Loucy (cell line): ENCODE results near the gene TTLL13.

Source experiments
- H2AFZ ChIP-seq: fragments of 200-600 bp; sonication (generic); 2 replicates; pipeline ENCODE4 v1.6.0; 2016; ENCODE audit warnings: antibody characterized with exemption, mild to moderate bottlenecking, low read length, moderate library complexity
- H3F3A ChIP-seq: fragments of 200-600 bp; 2 replicates; pipeline ENCODE4 v1.6.0; 2016; ENCODE audit warnings: antibody characterized with exemption, low read depth, mild to moderate bottlenecking
- H3K27me3 ChIP-seq: fragments of 200-600 bp; sonication (generic); 2 replicates; pipeline ENCODE4 v1.6.1; 2014; ENCODE audit warnings: low read length, mild to moderate bottlenecking; ENCODE audit not compliant: insufficient read depth, poor library complexity, severe bottlenecking
- H3K36me3 ChIP-seq: fragments of 200-600 bp; sonication (generic); 2 replicates; pipeline ENCODE4 v1.6.1; 2016; ENCODE audit warnings: low read length; ENCODE audit not compliant: insufficient read depth
- H3K4me1 ChIP-seq: fragments of 200-600 bp; sonication (generic); 2 replicates; pipeline ENCODE4 v1.5.1; 2014; ENCODE audit warnings: low read length, mild to moderate bottlenecking; ENCODE audit not compliant: insufficient read depth, poor library complexity, severe bottlenecking
- H3K4me2 ChIP-seq: fragments of 200-600 bp; sonication (generic); 2 replicates; pipeline ENCODE4 v1.6.0; 2014; ENCODE audit warnings: antibody characterized with exemption, low read length, low read depth, mild to moderate bottlenecking; ENCODE audit not compliant: poor library complexity, severe bottlenecking
- H3K4me3 ChIP-seq: fragments of 200-600 bp; sonication (generic); 2 replicates; pipeline ENCODE4 v1.5.1; 2014; ENCODE audit warnings: low read length, mild to moderate bottlenecking, mixed read lengths; ENCODE audit not compliant: poor library complexity, severe bottlenecking
- H3K79me2 ChIP-seq: fragments of 200-600 bp; sonication (generic); 2 replicates; pipeline ENCODE4 v1.6.1; 2014; ENCODE audit warnings: low read length; ENCODE audit not compliant: insufficient read depth
- H3K9ac ChIP-seq: fragments of 200-600 bp; sonication (generic); 2 replicates; pipeline ENCODE4 v1.6.0; 2014; ENCODE audit warnings: mild to moderate bottlenecking, low read depth, low read length, moderate library complexity; ENCODE audit not compliant: poor library complexity, severe bottlenecking
- H3K9me2 ChIP-seq: fragments of 200-600 bp; sonication (generic); replicated peaks from 2 replicates; pipeline ENCODE4 v1.6.1; 2016; ENCODE audit warnings: low read depth, low read length, mixed read lengths
- H3K9me3 ChIP-seq: fragments of 200-600 bp; sonication (generic); 2 replicates; pipeline ENCODE4 v1.6.1; 2014; ENCODE audit warnings: mild to moderate bottlenecking, antibody characterized with exemption, low read length, low read depth; ENCODE audit not compliant: insufficient read depth
- H4K20me1 ChIP-seq: fragments of 200-600 bp; sonication (generic); 2 replicates; pipeline ENCODE4 v1.6.0; 2014; ENCODE audit warnings: antibody characterized with exemption, low read length, mild to moderate bottlenecking; ENCODE audit not compliant: insufficient read depth, poor library complexity, severe bottlenecking
- CTCF ChIP-seq: fragments of 200-600 bp; sonication (generic); conservative IDR thresholded peaks from 2 replicates; pipeline ENCODE4 v1.5.1; 2014; ENCODE audit warnings: mild to moderate bottlenecking, antibody characterized with exemption, low read length
- EZH2phosphoT487 ChIP-seq: fragments of 200-600 bp; IDR thresholded peaks from 2 replicates; pipeline ENCODE4 v1.6.1; 2018; ENCODE audit warnings: antibody characterized with exemption, mild to moderate bottlenecking, moderate library complexity, borderline replicate concordance

The TTLL13 gene

GRCh38 chr15:90211440-90212143, 37.8 kb upstream of the TTLL13 start:
- no peak overlapping the region for H3K4me3 ChIP-seq
- H3K27me3 ChIP-seq, result no peaks in the 10 kb centered on the region
- no peak overlapping the region for H2AFZ ChIP-seq
- peaks cover 9% of the 10 kb centered on the region for H3K4me1 ChIP-seq
- peaks cover 3% of the 10 kb centered on the region for H4K20me1 ChIP-seq
- H3K4me2 ChIP-seq, result no peak overlapping the region
- TF ChIP-seq EZH2phosphoT487, result no peak
- TF ChIP-seq CTCF, result no peak
- no peaks in the 10 kb centered on the region for H3K9me3 ChIP-seq
- H3F3A ChIP-seq, result no peaks in the 10 kb centered on the region
- no peaks in the 10 kb centered on the region for H3K9me2 ChIP-seq
- no peaks in the 10 kb centered on the region for H3K36me3 ChIP-seq
- H3K79me2 ChIP-seq, result peaks cover 34% of the 10 kb centered on the region; the same call in 1 of the 2 replicates
- no peak overlapping the region for H3K9ac ChIP-seq

DNA sequence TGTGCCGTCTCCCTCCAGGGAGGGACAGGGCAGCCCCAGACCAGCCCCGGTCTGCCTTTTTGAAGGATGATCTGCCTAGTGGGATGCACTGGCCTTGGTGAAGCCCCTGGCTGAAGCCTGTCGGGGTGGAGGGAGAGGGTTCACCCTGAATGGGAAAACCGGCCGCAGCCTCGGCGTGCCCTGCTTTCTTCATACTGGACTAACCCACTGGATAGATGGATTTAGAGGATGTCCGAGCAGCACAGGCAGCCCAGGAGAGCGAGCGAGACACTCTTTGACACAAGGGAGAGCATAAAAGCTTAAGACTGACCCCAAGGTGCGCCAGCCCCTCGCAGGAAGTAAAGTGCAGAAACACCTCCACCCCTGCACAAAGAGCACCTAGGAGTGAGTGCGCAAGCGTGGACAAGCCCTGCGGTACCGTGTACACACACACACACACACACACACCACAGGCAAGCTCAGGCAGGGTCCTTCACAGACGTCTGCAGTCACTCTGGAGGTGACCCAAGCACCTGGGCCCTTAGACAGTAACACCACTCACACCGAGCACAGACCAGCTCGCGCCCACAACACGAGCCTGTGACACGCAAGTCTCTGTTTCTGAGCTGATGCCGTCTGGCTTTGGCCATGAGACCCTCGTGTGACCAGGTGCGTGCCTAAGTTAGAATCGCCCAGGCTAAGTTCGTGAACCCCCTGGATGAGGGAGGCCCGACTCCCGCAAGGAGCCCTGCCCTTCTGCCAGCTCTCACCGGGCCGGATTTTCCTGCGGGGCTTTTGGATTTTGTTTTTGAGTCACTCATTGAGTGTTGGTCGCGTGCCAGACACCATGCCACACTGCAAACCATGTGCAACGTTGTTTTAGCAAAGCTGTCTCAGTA, 36.9 kb upstream of the TTLL13 start:
- Histone ChIP-seq H3K9me3 (no peaks in the 10 kb centered on the region), H3K4me3 (no peak overlapping the region), H2AFZ (no peak overlapping the region), H3K36me3 (no peaks in the 10 kb centered on the region; the same call in 1 of the 2 replicates), H3K9ac (no peak overlapping the region), H3K27me3 (no peaks in the 10 kb centered on the region), H3K4me1 (peaks cover 9% of the 10 kb centered on the region), H3K4me2 (no peak overlapping the region), H3K79me2 (peaks cover 27% of the 10 kb centered on the region; the same call in 1 of the 2 replicates), H4K20me1 (no peaks in the 10 kb centered on the region), H3F3A (no peaks in the 10 kb centered on the region), H3K9me2 (no peaks in the 10 kb centered on the region)
- TF ChIP-seq CTCF (no peak), EZH2phosphoT487 (no peak)

DNA sequence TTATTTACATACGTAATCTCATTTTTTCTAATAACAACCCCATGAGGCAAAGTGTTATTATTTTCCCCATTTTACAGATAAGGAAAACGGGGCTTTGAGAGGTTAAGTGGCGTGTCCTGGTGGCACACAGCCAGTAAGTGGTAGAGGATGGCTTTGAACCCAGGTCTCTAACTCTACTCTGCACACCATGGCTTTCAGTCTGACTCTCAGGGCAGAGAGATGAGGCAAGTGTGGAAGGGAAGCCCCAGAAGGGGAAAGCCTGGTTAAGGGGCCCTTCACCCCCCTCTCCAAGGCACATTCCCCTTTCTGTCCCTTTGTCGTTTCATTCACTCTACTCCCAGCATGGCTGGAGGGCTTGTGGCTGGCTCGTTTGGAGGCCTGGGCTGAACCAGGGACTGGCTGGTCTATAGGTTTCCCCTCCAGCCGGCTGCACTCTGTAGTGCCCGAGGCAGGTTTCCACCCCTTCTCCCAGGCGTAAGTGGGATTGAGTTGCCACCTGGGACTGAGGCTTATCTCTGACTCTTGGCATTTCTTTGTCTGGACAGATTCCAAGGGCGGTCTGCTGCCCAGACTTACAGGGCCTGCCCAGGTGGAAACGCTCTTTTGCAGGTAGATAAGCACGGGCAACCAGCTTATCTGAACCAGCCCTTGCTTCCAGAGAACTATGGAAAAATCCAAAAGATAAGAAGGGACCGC, 36.1 kb upstream of the TTLL13 start:
- no peaks in the 10 kb centered on the region for H3F3A ChIP-seq
- no peaks in the 10 kb centered on the region for H3K27me3 ChIP-seq
- H3K9me3 ChIP-seq, result no peaks in the 10 kb centered on the region
- no peaks in the 10 kb centered on the region; the same call in 1 of the 2 replicates for H3K36me3 ChIP-seq
- H3K79me2 ChIP-seq, result peaks cover 23% of the 10 kb centered on the region; the same call in 1 of the 2 replicates
- H3K4me1 ChIP-seq, result peaks cover 9% of the 10 kb centered on the region
- no peaks in the 10 kb centered on the region for H3K9me2 ChIP-seq
- H3K4me2 ChIP-seq, result no peak overlapping the region
- no peaks in the 10 kb centered on the region for H4K20me1 ChIP-seq
- H3K9ac ChIP-seq, result no peak overlapping the region
- H3K4me3 ChIP-seq, result no peak overlapping the region
- no peak overlapping the region for H2AFZ ChIP-seq
- TF ChIP-seq CTCF, result no peak
- TF ChIP-seq EZH2phosphoT487, result no peak
